AG09319 (cell line): ENCODE measurements around the gene HACD3.

Source experiments
- DNase-seq: peaks from one replicate; pipeline ENCODE4 v3.0.0-alpha.2; 2010; ENCODE audit warnings: low read depth; ENCODE audit errors: extremely low read depth
- TF ChIP-seq, protein P1 (sequence below): IDR thresholded peaks from 2 replicates; pipeline ENCODE4 v1.5.1; 2011; ENCODE audit warnings: low read depth, mild to moderate bottlenecking, inconsistent platforms, low read length, moderate library complexity

Gene HACD3

DNA sequence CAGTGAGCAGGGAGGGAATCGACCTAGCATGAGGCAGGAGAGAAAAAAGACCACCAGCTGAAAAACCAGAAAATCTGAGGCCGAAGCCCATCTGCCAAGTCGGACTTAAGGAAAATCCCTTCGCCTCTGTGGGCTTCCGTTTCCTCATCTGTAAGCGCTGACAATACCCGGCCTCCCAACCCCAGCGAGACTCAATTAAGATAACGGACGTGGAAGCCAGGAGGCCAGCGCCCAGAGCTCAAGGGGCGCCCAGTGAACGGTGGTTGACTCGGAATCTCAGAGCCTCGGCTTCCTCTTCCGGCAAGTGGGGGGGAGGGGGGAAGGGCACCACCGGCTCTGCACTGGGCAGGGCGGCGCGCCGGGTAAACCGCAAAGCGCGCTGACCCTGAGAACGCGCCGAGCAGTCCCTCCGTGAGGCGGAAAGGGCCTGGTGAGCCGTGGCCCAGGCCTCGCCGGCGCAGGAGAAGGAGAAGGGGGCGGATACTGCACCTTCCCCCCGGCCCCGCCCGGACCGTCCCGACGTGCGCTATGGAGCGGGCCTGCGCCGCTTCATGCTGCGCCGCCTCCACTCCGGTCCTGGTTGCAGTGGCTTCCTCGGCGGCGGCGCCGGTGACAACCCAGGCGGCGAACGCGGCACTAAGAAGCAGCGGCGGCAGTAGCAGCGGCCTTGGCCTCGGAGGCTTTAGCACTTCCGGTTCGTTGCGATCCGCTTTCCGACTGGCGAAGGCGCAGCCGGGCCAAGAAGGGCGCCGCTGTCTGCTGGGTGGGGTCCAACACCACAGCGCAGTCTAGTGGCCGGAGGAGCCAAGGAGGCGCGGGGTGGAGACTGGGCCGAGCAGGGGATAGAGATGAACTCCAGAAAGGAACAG is 13.0 kb upstream of the HACD3 start, which contains the start of gene DPP8:
Gene DPP8 (minus strand): TSS at position 693 of the 869 bp plus-strand sequence. CDS start 5,136 bp downstream, outside the sequence.
- TF ChIP-seq, protein P1, sequence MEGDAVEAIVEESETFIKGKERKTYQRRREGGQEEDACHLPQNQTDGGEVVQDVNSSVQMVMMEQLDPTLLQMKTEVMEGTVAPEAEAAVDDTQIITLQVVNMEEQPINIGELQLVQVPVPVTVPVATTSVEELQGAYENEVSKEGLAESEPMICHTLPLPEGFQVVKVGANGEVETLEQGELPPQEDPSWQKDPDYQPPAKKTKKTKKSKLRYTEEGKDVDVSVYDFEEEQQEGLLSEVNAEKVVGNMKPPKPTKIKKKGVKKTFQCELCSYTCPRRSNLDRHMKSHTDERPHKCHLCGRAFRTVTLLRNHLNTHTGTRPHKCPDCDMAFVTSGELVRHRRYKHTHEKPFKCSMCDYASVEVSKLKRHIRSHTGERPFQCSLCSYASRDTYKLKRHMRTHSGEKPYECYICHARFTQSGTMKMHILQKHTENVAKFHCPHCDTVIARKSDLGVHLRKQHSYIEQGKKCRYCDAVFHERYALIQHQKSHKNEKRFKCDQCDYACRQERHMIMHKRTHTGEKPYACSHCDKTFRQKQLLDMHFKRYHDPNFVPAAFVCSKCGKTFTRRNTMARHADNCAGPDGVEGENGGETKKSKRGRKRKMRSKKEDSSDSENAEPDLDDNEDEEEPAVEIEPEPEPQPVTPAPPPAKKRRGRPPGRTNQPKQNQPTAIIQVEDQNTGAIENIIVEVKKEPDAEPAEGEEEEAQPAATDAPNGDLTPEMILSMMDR: peak; percentile 99
- DNase-seq: peak; percentile 76

DNA sequence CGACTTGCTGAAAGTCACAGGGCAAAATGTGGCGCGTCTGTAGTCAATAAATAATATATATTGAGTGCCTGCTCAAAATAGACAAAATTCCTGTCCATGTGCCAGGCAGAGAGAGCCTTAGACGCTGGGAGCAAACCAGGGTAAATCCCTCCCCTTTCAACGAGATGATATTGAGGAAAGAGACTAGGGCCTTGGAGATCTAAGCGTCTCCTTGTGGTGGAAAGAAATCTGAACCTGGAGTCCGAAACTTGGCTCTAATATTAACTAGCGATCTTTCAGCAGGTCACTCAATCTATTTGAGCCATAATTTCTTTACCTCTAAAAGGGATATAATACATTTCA is 12.4 kb upstream of the HACD3 start:
- TF ChIP-seq, protein P1: no peak
- DNase-seq: no peak

DNA sequence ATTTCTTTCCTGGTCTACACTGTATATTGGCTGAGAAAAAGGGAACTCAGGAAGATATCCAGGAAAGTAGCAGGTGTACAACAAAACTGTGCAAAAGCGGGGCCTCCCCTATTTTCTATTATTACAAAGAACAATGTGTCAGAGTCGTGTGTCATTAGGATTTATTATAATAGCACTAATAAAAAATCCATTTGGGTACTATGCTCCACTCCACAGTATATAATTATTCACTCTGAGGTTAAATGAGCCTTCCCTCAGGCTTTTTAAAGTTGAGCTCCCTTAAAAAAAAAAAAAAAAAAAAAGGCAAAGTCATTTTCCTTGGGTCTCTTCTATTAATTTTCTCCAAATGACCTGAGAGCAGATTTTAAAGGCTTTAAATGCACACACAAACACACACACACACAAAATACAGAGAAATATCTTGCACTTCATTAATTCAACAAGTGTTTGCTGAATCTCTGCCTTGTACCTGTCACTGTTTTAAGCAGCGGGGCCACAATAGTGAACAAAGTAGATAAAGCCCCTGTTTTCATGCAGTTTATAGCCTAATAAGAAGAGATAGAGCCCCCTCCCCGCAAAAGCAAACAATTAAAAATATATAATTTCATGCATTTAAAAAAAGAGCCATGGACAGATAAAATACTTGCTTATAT is 11.5 kb upstream of the HACD3 start:
- TF ChIP-seq, protein P1: no peak
- no peak for DNase-seq

DNA sequence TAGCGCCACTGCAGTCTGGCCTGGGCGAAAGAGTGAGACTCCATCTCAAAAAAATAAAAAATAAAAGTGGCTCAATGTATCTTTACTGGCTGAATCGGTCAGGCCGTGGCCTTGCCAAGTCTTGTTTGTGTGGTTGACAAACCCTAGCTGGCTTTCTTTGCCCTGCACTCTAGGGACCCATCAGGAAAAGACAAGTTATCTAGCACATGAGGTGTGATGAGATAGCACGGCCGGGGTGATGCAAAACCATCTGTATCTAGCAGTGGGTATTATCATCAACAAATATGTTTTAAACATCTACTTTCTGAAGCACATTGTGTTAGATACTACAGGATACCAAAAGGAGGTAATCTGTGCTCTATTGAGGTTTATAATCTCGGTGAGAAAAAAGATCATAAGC is 8.9 kb upstream of the HACD3 start:
- no peak for DNase-seq
- TF ChIP-seq, protein P1: no peak

DNA sequence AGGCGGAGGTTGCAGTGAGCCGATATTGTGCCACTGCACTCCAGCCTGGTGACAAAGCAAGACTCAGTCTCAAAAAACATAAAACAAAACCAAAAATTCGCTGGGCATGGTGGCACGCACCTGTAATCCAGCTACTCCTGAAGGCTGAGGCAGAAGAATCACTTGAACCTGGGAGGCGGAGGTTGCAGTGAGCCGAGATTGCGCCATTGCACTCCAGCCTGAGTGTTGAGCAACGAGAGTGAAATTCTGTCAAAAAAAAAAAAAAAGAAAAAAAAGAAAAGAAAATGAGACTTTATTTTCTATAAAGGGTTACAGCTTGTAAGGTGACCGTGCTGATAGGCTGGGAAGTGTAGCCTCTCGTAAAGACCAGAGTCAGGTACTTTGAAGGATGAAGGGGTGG is 6.0 kb upstream of the HACD3 start:
- TF ChIP-seq, protein P1: no peak

DNA sequence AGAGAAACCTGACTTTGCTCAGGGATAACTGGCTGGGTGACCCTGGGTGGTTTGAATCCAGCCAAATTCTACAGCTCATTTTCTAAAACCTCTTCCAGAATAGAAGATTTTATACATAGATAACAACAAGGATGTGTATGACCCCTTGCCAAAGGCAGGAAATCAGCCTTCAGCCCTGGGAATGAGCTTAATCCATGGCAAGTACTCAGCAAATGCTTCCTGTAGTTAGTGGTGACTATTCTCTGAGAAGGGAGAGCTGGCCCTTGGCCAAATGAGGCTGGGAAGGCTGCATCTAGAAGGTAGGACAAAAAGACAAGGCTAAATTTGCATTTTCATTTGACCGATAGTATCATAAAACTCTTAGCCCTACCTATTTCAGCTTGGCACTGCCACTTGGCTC is 4.6 kb upstream of the HACD3 start:
- TF ChIP-seq, protein P1: no peak
- no peak for DNase-seq

More for the DNA sequence above, 6.0 kb upstream of the HACD3 start:
- DNase-seq: no peak

DNA sequence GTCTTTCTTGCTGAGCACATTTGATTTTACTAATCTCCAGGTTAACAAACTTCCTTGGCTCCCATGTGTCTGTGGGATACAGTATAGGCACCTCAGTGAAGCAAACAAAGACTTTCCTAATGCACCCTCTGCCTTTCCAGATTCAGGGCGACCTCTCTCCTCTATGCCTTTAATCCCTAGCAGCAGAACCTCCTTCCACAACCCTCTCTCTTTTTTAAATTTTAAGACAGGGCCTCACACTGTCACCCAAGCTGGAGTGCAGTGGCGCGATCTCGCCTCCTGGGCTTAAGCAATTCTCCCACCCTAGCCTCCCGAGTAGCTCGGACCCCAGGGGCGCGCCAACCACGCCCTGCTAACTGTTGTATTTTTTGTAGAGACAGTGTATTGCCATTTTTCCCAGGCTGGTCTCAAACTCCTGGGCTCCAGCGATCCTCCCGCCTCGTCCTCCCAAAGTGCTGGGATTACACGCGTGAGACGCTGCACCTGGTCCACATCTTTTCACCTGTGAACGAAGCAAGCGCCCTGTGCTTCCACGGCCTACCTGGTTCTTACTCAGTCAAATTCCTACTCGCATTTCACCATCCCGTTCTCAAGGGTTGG is 1.7 kb upstream of the HACD3 start:
- TF ChIP-seq, protein P1: no peak
- no peak for DNase-seq
